Stimulated activated CD8-positive, alpha-beta memory T cell treated with anti-CD3 and anti-CD28 coated beads, Interleukin-12 subunit alpha, Interleukin-12 subunit beta, amount 100 ng/mL, for 1 hour (primary cell): Measurements from ENCODE around the gene COL6A2.
"Not testable (repeated sequence)": the region's sequence is repeated elsewhere in the genome, so short reads cannot be mapped to it uniquely, and the experiment has no call there.

Experiments used
- DNase-seq: peaks from one replicate; pipeline ENCODE4 v3.0.0-alpha.2; 2020; ENCODE audit warnings: low read depth

The COL6A2 gene

GRCh38 chr21:46176443-46177129 lies 78.7 kb downstream of the COL6A2 start:
- not testable (repeated sequence) for DNase-seq

- no peak for DNase-seq
Measured at GRCh38 chr21:46178961-46179360, 81.0 kb downstream of the COL6A2 start.
